GM11168 (cell line): ENCODE results near the gene GALR3.
"Not testable (repeated sequence)": the region's sequence is repeated elsewhere in the genome, so short reads cannot be mapped to it uniquely, and the experiment has no call there.

ENCODE experiments used
- in situ Hi-C: fragments of 300-500 bp; cut with MboI; formaldehyde crosslinking; loops from one replicate; pipeline ENCODE4 v1.12.0; 2022; ENCODE audit warnings: low sequenced_read_pairs; ENCODE audit not compliant: unreplicated experiment

GALR3 gene, protein sequence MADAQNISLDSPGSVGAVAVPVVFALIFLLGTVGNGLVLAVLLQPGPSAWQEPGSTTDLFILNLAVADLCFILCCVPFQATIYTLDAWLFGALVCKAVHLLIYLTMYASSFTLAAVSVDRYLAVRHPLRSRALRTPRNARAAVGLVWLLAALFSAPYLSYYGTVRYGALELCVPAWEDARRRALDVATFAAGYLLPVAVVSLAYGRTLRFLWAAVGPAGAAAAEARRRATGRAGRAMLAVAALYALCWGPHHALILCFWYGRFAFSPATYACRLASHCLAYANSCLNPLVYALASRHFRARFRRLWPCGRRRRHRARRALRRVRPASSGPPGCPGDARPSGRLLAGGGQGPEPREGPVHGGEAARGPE

DNA sequence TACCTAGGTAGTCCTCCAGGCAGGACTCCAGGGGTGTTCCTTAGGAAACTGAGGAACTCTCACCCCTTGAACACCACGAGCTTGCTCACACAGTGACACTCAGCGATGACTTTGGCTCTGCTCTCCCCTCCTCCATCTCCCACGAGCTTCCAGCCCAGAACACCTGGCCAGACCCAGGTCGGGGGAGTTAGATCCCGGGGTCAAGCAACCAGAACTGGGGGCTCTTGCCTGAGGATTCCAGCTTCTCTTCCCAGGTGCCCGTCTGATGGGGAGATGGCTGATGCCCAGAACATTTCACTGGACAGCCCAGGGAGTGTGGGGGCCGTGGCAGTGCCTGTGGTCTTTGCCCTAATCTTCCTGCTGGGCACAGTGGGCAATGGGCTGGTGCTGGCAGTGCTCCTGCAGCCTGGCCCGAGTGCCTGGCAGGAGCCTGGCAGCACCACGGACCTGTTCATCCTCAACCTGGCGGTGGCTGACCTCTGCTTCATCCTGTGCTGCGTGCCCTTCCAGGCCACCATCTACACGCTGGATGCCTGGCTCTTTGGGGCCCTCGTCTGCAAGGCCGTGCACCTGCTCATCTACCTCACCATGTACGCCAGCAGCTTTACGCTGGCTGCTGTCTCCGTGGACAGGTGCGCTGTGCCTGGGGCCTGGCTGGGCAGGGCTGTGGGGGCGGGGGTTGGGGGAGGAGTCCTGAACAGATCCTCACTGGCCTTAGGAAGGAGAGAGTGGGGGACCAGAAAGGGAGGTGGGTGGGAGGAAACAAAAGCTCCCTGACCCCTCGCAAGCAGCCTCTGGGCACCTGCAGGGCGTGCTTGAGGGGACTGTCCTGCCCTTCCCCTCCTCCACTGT is at the start of gene GALR3:
TSS of gene GALR3 (plus strand) at position 249 of the 852 bp plus-strand sequence. CDS start at position 274, 25 bp downstream.
- in situ Hi-C loops: no loop called here

DNA sequence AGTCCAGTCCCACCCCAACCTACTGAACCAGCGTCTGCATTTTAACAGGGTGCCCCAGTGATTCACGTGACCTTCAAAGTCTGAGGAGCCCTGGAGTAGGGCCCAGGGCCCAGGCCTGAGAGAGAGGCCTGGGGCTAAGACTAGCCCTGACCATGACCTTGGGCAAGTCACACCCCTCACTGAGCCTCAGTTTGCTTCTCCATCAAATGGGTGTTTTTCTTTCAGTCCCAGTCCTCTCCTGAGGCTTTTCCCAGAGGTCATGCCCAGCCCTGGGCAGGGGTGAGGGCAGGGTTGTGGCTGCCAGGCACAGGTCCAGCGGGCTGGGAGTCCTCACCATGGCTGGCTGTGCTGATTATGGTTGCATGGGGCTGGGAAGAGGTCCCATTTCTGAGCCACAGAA is 48.5 kb upstream of the GALR3 start:
- in situ Hi-C loops: no loop called here

DNA sequence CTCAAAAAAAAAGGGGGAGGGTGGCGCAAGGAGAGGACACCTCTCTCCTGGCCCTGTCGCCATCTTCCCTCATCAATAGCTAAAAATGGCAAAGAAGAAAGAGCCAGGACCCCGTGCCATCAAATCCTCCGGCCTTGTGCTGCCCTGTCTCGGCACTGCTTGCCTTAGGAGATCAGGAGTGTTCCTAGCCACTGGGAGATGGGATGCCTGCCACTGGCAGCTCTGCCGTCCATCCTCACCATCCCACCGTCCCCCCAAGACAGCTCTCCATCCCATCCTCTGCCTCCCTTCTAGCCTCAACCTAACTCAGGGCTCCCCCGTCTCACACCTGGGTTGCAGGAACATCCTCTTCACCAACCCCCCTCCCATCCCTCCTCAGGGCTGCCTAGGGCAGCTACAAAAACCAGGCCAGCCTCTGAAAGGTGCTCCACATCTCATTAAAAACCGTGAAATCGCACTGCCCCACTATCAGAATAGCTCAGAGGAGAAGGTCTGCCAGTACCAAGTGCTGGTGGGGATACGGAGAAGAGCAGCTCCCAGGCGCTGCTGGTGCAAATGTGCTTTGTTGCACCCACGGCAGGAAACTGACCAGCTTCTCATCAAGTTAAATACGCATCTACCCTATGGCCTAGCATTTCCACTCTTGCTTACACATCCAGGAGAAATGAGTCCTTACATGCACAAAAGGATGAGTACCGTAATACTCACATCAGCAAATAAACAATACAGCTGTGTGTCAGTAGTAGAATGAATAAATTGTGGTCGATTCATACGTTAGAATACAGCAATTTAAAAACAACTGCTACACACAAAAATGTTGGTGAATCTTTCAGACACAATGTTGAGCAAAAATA is 47.2 kb upstream of the GALR3 start:
- in situ Hi-C loops: no loop called here

DNA sequence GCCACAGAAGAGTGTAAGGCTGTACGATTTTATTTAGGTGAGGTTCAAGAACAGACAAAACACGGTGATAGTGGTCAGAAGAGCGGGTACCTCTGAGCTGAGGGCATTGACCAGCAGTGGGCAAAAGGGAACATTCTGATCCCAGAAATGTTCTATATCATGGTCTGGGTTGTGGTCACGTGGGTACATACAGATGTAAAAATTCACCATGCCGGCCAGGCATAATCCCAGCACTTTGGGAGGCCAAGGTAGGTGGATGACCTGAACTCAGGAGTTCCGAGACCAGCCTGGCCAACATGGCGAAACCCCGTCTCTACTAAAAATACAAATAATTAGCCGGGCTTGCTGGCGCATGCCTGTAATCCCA is 46.6 kb upstream of the GALR3 start:
- in situ Hi-C loops: no loop called here

DNA sequence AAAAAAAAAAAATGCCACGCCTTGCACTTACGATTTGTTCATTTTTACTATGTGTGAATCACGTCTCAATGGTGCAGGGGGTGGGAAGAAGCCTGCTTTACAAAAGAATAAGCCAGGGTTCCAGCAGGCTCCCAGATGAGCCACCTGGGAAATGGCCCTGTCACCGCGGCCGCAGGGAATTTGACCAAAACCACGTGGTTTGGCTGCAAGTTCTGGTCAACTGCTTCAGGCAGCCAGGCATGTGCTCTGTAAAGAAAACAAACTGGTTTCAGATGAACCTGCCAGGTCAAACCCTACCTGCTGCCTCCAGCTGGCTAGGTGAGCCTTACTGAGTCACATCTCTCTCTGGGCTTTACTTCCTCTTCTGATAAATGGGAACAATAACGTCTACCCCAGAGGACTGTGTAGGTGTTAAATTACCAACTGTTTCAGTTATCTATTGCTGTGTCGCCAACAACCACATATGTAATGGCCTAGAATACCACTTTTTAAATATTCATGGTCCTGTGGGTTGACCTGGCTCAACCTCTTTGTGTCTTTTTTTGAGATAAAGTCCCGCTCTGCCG is 46.0 kb upstream of the GALR3 start:
- in situ Hi-C loops: no loop called here

DNA sequence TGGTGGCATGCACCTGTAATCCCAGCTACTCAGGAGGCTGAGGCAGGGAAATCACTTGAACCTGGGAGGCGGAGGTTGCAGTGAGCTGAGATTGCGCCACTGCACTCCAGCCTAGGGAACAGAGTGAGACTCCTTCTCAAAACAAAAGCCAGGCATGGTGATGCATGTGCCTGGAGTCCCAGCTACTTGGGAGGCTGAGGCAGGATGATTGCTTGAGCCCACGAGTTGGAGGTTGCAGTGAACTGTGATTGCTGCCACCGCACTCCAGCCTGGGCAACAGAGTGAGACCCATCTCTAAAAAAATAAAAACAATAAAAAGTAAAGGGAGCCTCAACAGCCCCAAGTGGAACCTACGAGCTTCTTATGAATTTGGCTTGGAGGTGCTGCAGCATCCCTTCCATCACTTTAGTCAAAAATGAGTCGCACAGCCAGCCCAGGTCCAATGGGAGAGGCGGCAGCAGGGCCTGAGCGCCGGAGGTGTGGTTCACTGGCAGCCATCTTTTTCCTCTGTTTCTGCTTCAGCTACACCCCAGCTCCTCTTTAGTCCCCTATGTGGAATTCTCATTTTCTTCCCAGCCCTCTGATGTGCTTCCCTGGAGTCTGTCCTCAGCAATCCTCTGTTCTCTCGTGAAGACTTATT is 44.7 kb upstream of the GALR3 start:
- in situ Hi-C loops: no loop called here

DNA sequence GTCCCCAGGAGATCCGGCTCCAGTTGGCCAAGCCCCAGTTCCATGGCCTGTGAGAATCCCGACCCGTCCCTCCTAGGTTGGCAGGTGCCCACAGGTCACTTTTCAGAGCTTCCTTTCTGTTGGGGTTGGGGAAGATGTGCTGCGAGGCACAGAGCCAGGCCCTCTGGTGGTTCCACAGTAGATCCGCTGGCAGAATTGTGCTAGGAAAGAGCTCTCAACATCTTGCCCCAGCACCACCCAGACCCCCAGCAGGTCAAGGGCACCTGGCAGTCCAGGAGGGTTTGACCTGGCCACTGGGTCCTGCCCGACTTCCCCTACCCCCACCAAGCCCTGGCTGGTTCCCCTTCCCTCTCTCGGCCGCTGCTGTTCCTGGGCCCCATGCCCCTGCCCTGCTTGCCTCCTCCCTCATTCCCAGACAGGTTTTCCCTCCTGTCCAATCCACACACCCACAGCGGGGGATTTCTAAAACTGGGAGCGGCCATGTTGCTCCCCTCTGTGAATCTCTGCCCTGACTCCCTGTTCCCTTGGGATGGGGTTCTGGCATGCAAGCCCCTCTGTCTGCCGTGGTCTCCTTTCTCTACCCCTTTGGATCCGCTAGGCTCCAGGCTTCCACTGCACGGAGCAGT is 41.6 kb upstream of the GALR3 start:
- in situ Hi-C loops: no loop called here

DNA sequence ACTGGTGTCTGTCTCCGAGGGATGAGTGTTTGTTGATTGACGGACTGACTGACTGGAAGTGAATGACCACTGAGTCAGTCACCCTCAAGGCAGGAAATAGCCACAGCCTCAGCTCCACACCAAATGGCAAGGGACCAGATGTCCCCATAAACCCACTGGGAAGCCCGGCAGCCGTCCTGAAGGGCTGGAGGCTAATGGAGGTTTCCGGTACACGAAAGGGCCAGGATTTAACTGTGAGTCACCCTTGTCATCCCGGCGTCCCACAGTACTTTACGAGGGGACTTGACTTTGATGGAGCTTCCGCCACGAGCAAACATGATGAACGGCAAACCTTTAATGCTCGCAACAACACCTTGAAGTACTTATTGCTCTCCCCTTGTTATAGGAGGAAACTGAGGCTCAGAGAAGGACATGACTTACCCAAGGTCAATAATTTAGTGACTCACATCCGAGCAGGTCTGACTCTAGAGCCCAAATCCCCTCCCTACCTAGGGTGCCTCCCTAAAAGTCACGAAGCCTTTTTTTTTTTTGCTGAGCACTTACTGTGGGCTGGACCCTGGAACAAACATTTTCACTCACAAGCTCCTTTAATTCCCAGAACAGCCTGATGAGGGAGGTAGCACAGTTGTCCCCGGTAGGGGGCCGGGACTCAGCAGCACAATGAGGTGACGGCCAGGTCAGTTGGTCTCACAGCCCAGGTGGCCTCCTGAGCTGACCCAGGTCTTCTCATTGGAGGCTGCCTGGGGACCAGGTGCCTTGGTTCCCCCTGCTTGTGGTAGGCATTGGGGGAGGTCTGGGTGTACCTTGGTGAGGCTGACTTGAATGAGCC is 40.6 kb upstream of the GALR3 start:
- in situ Hi-C loops: no loop called here

DNA sequence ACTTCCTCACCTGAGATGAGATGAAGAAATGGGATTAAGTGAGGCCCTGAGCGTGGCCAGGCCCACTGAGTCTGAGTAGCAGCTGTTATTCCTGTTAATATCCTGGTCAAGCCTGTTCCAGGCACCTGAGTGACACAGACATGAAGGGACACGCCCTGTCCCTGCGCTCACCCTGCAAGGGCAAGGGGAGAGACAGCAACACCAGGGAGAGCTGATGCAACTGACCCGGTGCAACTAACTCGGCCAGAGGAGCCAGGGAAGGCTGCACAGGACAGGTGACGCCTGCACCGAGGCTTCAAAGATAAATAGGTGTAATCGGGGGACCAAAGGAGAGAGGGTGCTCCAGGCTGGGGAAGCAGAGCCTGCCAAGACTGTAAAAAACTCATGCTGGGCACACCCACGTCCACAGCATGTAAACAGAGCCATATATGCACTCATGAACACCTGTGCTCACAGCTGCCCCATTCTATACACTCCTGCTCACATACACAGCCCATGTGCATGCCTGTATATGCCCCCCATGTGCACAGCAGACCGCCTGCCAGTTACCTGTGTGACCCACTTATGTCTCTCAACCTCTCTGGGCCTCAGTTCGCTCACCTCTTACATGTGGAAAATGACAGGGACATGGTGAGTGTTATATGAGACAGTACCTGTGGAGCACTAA is 38.2 kb upstream of the GALR3 start:
- in situ Hi-C loops: no loop called here

DNA sequence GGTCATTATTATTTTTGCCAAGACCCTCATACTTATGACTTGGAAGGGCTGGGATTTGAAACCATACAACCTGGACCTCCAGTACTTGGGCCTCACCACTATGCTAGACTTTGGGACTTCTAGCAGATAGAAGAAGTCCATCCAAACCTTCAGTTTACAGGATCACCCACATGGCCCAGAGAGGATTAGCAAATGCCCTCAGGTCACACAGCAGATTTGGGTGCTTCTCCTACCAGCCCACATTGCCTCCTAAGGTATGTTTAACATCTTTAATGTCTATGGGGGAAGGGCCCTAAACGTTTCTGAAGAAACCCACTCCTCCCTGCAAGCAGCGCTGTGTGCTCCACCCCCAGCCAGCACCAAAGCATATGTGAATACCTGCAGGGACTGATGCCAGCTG is 32.9 kb upstream of the GALR3 start:
- in situ Hi-C loops: no loop called here

DNA sequence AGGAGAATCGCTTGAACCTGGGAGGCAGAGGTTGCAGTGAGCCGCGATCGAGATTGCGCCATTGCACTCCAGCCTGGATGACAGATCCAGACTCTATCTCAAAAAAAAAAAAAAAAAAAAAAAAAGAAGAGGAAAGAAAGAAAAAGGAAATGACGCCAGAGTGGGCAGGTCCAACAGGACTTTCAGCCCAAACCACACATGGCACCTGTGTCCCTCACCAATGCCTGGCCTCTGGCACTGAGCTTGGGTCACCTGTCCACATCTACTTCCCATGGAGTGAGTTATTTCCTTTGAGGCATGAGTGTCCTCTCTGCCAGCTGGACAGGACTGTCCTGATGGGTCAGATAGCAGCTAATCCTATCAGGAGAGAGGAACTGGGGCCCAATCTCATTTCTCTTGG is 30.7 kb upstream of the GALR3 start:
- in situ Hi-C loops: no loop called here

DNA sequence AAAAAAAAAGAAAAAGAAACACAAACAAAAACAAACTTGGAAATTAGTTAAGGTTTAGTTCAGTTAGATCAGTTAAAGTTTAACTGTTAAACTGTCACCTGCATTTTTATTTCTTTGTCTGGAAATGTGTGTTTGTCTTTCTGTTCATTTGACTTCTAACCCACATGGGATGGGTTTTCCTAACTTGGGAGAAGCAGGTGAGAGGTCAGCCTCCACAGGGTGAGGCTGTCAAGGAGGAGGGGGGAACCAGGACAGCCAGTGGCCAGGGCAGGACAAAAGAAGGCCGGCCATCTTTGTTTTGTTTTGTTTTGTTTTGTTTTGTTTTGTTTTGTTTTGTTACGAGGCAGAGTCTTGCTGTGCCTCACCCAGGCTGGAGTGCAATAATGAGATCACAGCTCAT is 28.8 kb upstream of the GALR3 start:
- in situ Hi-C loops: no loop called here

DNA sequence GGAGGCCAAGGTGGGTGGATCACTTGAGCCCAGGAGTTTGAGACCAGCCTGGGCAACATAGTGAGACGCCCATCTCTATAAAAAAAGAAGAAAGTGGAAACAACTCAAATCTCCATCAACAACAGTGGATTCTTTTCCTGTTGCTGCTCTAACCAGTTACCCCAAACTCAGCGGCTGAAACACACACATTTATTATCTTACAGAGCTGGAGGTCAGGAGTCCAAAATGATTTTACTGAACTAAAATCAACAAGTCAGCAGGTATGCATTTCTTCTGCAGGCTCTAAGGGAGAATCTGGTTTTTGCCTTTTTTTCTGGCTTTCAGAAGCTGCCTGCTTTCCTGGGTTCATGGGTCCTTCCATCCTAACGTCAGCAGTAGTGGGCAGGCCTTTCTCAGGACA is 27.1 kb upstream of the GALR3 start:
- in situ Hi-C loops: no loop called here

DNA sequence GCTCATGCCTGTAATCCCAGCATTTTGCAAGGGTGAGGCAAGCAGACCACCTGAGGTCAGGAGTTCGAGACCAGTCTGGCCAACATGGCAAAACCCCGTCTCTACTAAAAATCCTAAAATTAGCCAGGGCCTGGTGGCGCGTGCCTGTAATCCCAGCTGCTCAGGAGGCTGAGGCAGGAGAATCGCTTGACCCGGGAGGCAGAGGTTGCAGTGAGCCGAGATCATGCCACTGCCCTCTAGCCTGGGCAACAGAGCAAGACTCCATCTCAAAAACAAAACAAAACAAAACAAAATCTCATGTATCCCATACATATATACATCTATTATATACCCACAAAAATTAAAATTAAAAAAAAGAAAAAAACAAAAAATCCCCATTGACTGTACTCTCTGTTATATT is 25.9 kb upstream of the GALR3 start:
- in situ Hi-C loops: not testable (repeated sequence)

DNA sequence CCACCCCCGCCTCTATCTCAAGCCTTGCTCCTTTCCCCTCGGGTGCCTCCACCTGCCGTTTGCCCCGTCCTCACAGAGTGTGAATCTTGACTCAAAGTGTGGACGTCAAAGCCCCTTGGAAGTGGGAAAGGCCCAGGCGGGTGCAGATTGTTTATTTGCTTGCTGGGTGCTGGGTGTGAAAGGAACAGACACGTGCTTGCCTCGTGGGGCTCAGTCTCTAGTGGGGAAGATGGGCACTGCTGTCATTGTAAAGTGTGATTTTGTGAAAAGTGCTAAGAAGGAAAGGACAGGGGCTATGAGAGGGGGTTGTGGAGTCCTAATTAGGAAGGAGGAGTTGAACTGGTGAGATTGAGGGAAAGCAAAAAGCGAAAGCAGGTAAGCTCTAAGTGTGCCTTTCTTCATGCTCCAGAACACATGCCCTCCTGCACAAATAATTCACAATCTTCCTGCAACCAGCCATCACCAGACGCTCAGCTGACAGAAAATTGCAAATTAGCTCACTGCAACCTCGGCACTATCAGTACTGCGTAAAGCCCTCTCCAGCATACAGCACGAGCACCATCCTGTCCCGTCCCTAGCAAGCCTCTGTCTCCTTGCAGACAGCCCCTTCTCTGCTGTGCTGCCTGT is 25.2 kb upstream of the GALR3 start:
- in situ Hi-C loops: no loop called here

DNA sequence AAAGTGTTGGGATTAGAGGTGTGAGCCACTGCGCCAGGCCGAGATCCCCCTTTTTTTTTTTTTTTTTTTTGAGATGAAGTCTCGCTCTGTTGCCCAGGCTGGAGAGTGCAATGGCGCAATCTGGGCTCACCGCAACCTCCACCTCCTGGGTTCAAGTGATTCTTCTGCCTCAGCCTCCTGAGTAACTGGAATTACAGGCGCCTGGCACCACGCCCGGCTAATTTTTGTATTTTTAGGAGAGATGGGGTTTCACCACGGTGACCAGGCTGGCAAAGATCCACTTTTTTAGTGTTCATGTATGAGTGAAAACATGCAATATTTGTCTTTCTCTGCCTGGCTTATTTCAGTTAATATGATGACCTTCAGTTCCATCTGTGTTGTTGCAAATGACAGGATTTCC is 23.2 kb upstream of the GALR3 start:
- in situ Hi-C loops: not testable (repeated sequence)

DNA sequence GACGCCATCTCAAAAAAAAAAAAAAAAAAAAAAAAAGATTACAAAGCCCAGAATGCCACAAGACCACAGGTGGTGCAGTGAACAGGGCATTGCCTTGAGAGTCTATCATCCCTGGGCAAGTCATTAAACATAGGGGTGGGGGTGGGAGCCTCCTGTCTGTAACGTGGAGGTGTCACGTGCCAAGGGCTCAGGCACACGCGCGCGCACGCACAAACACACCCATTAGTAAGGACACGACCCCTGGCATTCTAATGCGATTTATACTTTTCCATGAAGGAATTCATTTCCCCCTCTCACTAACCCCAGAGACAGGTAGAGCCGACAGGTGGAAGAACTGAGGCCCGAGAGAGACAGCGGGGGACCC is 21.3 kb upstream of the GALR3 start:
- in situ Hi-C loops: no loop called here
